ENCODE data around the gene FN3K. TPM values are rescaled to one million over a fixed set of nuclear protein-coding genes. Genes with fewer than 3 reads are reported as not detected.
A peak's percentile ranks its signal among the peaks of the same experiment; 100 is the strongest.

Gene FN3K
- total and polyA plus RNA-seq, 2 of the 13 experiments (the other 11 are each of a cell fraction or from before 2014, with no cell fraction given) = 3.5 to 12.2 TPM

DNA sequence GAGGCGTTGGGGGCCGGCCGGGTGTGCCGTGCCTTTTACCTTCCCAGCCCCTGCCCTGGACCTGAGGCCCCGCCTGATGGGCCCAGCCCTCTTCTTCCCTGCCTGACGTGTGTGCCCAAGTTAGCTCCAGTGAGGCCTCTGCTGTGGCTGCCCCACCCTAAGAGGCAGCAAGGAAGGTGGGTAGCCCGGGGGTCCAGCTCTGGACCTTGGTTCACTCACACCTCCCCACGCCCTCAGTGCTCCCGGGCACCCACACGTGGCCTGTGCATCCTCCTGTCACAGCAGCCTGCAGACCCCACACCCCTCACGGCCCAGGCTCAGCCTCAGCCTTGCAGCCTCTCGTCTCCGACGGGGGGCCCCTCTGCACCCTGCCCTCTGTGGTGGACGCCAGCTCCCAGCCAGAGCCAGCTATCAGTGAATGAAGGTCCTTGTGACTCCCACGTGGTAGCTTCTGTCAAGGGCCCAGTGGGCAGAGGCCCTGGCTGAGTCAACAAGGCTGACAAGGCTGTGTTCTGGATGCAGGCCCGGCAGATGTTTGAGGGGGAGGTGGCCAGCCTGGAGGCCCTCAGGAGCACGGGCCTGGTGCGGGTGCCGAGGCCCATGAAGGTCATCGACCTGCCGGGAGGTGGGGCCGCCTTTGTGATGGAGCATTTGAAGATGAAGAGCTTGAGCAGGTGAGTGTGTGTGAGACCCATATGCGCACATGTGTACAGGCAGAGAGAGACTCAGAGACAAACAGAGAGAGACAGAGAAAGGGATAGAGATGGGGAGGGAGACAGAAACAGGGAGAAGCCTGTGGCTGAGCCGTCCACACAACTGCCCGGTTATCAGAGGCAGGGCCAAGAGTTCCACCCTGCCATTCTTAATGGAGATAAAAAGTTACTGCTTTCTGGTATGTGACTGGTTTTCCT, 2.8 kb downstream of the FN3K start (continued):
- TF ChIP-seq HBP1 (CRISPR knock-in tag; IDR thresholded peaks at IDR 0.05; ENCODE audit: low read depth) (peak; percentile 100), CC2D1A (CRISPR knock-in tag; IDR thresholded peaks at IDR 0.05) (no peak), SRSF4 (IDR thresholded peaks at IDR 0.05; ENCODE audit: low read depth, low read length, poor library complexity, severe bottlenecking) (no peak), ATF7 (IDR thresholded peaks at IDR 0.05) (no peak), ATF7 (CRISPR knock-in tag; IDR thresholded peaks at IDR 0.05) (peak; percentile 95), GLI4 (CRISPR knock-in tag; IDR thresholded peaks at IDR 0.05; ENCODE audit: borderline replicate concordance) (peak; percentile 99), HNRNPK (IDR thresholded peaks at IDR 0.05; ENCODE audit: low read depth, low read length, poor library complexity, severe bottlenecking) (no peak), MAFG (CRISPR knock-in tag; IDR thresholded peaks at IDR 0.05) (no peak; the same call in 1 of the 2 replicates), NCOA5 (CRISPR knock-in tag; IDR thresholded peaks at IDR 0.05) (no peak), ARNT2 (CRISPR knock-in tag; IDR thresholded peaks at IDR 0.05; ENCODE audit: low read depth) (peak; percentile 100), ZNF572 (CRISPR knock-in tag; IDR thresholded peaks at IDR 0.05) (peak; percentile 97; the same call in 1 of the 2 replicates), YEATS4 (CRISPR knock-in tag; IDR thresholded peaks at IDR 0.05; ENCODE audit: borderline replicate concordance) (peak; percentile 99), ZNF605 (CRISPR knock-in tag; IDR thresholded peaks at IDR 0.05) (peak; percentile 99), ZNF747 (CRISPR knock-in tag; IDR thresholded peaks at IDR 0.05; ENCODE audit: borderline replicate concordance) (peak; percentile 100), ATF2 (CRISPR knock-in tag; IDR thresholded peaks at IDR 0.05) (peak; percentile 93), MLLT10 (CRISPR knock-in tag; IDR thresholded peaks at IDR 0.05) (no peak), ZNF776 (CRISPR knock-in tag; IDR thresholded peaks at IDR 0.05) (peak; percentile 95), ZNF382 (CRISPR knock-in tag; IDR thresholded peaks at IDR 0.05; ENCODE audit: borderline replicate concordance) (no peak), NFYB (CRISPR knock-in tag; IDR thresholded peaks at IDR 0.05) (peak; percentile 60), ZFY (CRISPR knock-in tag; IDR thresholded peaks at IDR 0.05) (peak; percentile 100), ZC3H13 (CRISPR knock-in tag; IDR thresholded peaks at IDR 0.05) (peak; percentile 98), MIER2 (CRISPR knock-in tag; IDR thresholded peaks at IDR 0.05) (peak; percentile 90), ZKSCAN5 (CRISPR knock-in tag; IDR thresholded peaks at IDR 0.05) (peak; percentile 87; the same call in 1 of the 2 replicates), NR2F2 (IDR thresholded peaks at IDR 0.05; ENCODE audit: borderline replicate concordance, low read depth) (peak; percentile 74; the same call in 1 of the 2 replicates), U2AF2 (IDR thresholded peaks at IDR 0.05; ENCODE audit: low read depth, low read length) (no peak), MIXL1 (CRISPR knock-in tag; IDR thresholded peaks at IDR 0.05) (peak; percentile 99), SNAI1 (CRISPR knock-in tag; IDR thresholded peaks at IDR 0.05; ENCODE audit: borderline replicate concordance) (peak; percentile 96), MXD1 (CRISPR knock-in tag; IDR thresholded peaks at IDR 0.05) (peak; percentile 100), YEATS2 (CRISPR knock-in tag; IDR thresholded peaks at IDR 0.05; ENCODE audit: borderline replicate concordance) (peak; percentile 97; the same call in 1 of the 2 replicates)
